Glutamatergic neuron (in vitro differentiated cells): ENCODE measurements around the gene IL2RA. TPM values are rescaled to one million over a fixed set of nuclear protein-coding genes. Genes with fewer than 3 reads are reported as not detected.

Source experiments
- DNase-seq: peaks from one replicate; pipeline ENCODE4 v3.0.0; 2022
- H3K27ac Mint-ChIP-seq: one replicate; pipeline ENCODE4 v1.8.0; 2020; ENCODE audit warnings: mild to moderate bottlenecking, mixed read lengths, inconsistent platforms; ENCODE audit not compliant: unreplicated experiment
- H3K27me3 Mint-ChIP-seq: one replicate; pipeline ENCODE4 v1.8.0; 2020; ENCODE audit warnings: mild to moderate bottlenecking, moderate library complexity, mixed read lengths, inconsistent platforms; ENCODE audit not compliant: unreplicated experiment
- H3K36me3 Mint-ChIP-seq: one replicate; pipeline ENCODE4 v1.8.0; 2020; ENCODE audit warnings: mild to moderate bottlenecking, mixed read lengths, inconsistent platforms; ENCODE audit not compliant: unreplicated experiment
- H3K4me1 Mint-ChIP-seq: one replicate; pipeline ENCODE4 v1.8.0; 2020; ENCODE audit warnings: mild to moderate bottlenecking, low read depth, mixed read lengths, inconsistent platforms; ENCODE audit not compliant: unreplicated experiment
- H3K4me3 Mint-ChIP-seq: one replicate; pipeline ENCODE4 v1.8.0; 2020; ENCODE audit warnings: mild to moderate bottlenecking, mixed read lengths, inconsistent platforms; ENCODE audit not compliant: unreplicated experiment
- H3K9me3 Mint-ChIP-seq: one replicate; pipeline ENCODE4 v1.8.0; 2020; ENCODE audit warnings: mild to moderate bottlenecking, moderate library complexity, mixed read lengths, inconsistent platforms; ENCODE audit not compliant: unreplicated experiment
- total RNA-seq: library from RNA; stranded (reverse); fragmentation: NEBNext Ultra II Directional; extraction: Animal tissue kit (Norgen Biotek cat#: 25700); gene quantifications from one replicate; pipeline ENCODE4 v1.2.1, GENCODE V29; 2021; ENCODE audit not compliant: unreplicated experiment
- TF ChIP-seq, protein P1 (sequence below): fragments of 200-600 bp; sonication (generic); IDR thresholded peaks from one replicate; pipeline ENCODE4 v1.5.0; 2021; ENCODE audit not compliant: partially characterized antibody, unreplicated experiment

IL2RA gene
- total RNA-seq, 1 donor from 2014 or later: not detected

DNA sequence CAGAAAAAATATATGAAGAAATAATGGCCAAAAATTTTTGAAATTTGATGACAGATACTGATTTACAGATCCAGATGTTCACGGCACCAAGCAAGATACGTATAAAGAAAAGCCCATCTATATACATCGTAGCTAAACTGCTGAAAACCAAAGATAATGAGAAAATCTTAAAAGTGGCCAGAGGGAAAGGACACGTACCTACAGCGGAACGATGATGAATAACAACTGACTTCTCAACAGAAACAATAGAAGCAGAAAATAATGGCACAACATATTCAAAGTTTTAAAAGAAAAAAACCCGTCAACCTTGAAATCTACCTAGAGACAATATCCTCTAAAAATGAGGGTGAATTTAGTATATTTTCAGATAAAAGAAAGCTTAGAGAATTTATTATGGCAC, 31.9 kb downstream of the IL2RA start:
- TF ChIP-seq, protein P1, sequence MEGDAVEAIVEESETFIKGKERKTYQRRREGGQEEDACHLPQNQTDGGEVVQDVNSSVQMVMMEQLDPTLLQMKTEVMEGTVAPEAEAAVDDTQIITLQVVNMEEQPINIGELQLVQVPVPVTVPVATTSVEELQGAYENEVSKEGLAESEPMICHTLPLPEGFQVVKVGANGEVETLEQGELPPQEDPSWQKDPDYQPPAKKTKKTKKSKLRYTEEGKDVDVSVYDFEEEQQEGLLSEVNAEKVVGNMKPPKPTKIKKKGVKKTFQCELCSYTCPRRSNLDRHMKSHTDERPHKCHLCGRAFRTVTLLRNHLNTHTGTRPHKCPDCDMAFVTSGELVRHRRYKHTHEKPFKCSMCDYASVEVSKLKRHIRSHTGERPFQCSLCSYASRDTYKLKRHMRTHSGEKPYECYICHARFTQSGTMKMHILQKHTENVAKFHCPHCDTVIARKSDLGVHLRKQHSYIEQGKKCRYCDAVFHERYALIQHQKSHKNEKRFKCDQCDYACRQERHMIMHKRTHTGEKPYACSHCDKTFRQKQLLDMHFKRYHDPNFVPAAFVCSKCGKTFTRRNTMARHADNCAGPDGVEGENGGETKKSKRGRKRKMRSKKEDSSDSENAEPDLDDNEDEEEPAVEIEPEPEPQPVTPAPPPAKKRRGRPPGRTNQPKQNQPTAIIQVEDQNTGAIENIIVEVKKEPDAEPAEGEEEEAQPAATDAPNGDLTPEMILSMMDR: no peak
- peaks cover 2% of the 10 kb centered on the region for H3K9me3 Mint-ChIP-seq
- H3K36me3 Mint-ChIP-seq: peaks cover 13% of the 10 kb centered on the region
- H3K27ac Mint-ChIP-seq: no peak overlapping the region
- H3K4me3 Mint-ChIP-seq: no peak overlapping the region
- H3K4me1 Mint-ChIP-seq: no peaks in the 10 kb centered on the region
- DNase-seq: no peak
- H3K27me3 Mint-ChIP-seq: no peaks in the 10 kb centered on the region

DNA sequence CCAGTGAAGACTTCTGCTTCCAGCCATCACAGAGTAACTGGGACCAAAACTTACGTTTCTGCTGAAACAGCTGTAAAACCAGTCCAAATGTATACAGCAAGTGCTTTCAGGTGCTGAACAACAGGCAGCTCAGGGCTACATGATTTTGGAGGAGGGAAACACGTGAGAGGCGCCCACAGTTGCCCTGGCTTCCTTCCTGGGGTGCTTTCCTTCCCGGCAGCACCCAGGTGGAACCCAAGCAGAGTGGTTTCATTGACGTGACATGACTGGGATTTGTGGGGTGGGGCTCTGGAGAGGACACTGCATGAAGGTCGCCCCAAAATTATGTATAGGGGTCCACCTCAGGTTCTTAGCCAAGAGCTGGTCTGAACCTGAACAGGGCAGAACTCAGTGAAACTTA, 34.2 kb downstream of the IL2RA start:
- no peak for DNase-seq
- Mint-ChIP-seq H3K4me3 (no peak overlapping the region), H3K27ac (no peak overlapping the region), H3K4me1 (no peaks in the 10 kb centered on the region), H3K9me3 (peaks cover 2% of the 10 kb centered on the region), H3K36me3 (peaks cover 13% of the 10 kb centered on the region), H3K27me3 (peaks cover 2% of the 10 kb centered on the region)
- TF ChIP-seq, protein P1: no peak

DNA sequence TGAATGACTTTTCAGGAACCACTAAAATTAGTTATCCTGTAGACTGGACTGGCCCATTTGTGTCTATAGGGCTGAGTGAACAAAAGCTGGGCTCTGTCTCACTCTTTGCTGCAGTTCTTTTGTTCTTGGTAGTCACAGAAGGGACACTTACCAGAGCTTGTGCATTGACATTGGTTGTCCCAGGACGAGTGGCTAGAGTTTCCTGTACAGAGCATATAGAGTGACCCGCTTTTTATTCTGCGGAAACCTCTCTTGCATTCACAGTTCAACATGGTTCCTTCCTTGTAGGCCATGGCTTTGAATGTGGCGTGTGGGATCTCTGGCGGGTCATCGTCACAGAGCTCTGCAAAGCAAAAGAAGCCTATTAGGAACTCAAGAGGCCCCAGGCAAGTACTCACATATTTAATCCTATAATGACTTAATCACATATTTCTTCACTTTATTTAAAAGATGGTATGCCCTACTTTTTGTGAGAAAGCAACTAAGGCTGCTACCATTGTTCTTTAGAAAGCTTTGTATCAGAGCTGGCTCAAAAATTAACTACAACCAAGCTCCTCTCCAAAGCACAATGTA, 36.4 kb downstream of the IL2RA start:
- H3K27me3 Mint-ChIP-seq: peaks cover 3% of the 10 kb centered on the region
- H3K9me3 Mint-ChIP-seq: peaks cover 2% of the 10 kb centered on the region
- H3K36me3 Mint-ChIP-seq: peaks cover 9% of the 10 kb centered on the region
- TF ChIP-seq, protein P1: no peak
- no peak overlapping the region for H3K27ac Mint-ChIP-seq
- H3K4me1 Mint-ChIP-seq: no peaks in the 10 kb centered on the region
- DNase-seq: no peak
- H3K4me3 Mint-ChIP-seq: no peak overlapping the region

DNA sequence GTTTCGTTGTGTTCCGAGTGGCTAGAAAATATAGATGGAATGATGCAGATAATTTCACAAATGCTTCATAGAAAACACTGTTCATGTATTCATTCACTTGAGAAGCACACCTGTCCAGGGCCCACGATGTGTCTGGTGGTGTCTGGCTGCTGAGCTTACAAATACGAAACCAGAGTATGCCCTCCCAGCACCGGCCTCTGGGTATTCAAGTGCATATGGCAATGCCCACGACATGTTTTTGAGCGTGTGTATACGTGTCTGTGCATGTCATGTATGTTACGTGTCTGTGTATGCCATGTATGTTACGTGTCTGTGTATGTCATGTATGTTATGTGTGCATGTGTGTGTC, 37.9 kb downstream of the IL2RA start:
- Mint-ChIP-seq H3K27ac (no peak overlapping the region), H3K27me3 (peaks cover 3% of the 10 kb centered on the region), H3K9me3 (no peaks in the 10 kb centered on the region), H3K4me1 (no peaks in the 10 kb centered on the region), H3K36me3 (no peaks in the 10 kb centered on the region), H3K4me3 (no peak overlapping the region)
- TF ChIP-seq, protein P1: no peak
- DNase-seq: no peak

DNA sequence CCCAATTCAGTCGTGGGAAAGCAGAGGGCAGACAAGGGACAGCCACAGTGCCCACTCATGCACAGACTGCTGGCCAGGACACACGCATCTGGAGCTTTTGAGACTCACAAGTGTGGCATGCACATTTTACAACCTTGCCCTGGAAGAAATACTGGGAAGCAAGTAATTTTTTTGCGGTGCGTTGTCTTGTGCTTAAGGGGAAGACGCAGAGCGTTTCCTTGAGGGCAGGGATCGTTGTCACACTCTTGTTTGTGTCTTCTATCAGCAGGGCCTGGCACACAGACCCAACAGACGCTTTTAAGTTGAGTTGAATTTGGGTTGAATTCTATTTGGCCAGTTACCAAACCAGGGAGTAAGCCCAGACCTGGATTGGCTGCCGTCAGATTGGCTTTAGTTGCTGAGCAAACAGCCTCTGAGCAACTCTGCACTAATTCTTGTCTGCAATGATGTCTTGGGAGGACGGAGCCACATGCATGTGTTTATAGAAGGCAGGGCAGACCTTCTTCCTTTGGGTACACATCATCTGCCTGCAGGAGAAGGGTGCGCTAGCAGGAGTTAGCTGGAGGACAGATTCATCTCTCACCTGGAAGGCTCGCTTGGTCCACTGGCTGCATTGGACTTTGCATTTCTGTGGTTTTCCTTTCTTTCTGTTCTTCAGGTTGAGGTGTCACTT, 38.4 kb downstream of the IL2RA start:
- Mint-ChIP-seq H3K27ac (no peak overlapping the region), H3K9me3 (no peaks in the 10 kb centered on the region), H3K27me3 (peaks cover 3% of the 10 kb centered on the region), H3K36me3 (no peaks in the 10 kb centered on the region), H3K4me3 (no peak overlapping the region), H3K4me1 (no peaks in the 10 kb centered on the region)
- TF ChIP-seq, protein P1: no peak
- DNase-seq: no peak
